CD4-positive, CD25-positive, alpha-beta regulatory T cell (primary cell): ENCODE data around the gene CST9L. TPM values are rescaled to one million over a fixed set of nuclear protein-coding genes. Genes with fewer than 3 reads are reported as not detected.

Experiments used
- ATAC-seq, 2 donors: fragments of 150-1000 bp; cut with Tn5 transposase; one replicate each; pipeline ENCODE4 v1.10.0; 2021; ENCODE audit warnings: low read depth in 2 of 2, moderate number of reproducible peaks in 2 of 2, moderate library complexity in 1 of 2
- DNase-seq, 3 donors: peaks; one replicate each; pipeline versions ENCODE4 v3.0.0 to v3.0.0-alpha.2; 2012 to 2022; ENCODE audit warnings: mixed read lengths in 1 of 3
- H3K27ac ChIP-seq: one replicate; pipeline ENCODE4 v1.7.0; 2013; ENCODE audit warnings: mild to moderate bottlenecking, low read length; ENCODE audit not compliant: insufficient read depth, poor library complexity, severe bottlenecking
- H3K27me3 ChIP-seq: one replicate; pipeline ENCODE4 v1.7.0; 2013; ENCODE audit warnings: low read length; ENCODE audit not compliant: control insufficient read depth, insufficient read depth
- H3K36me3 ChIP-seq: one replicate; pipeline ENCODE4 v1.7.0; 2013; ENCODE audit warnings: mild to moderate bottlenecking, low read length, moderate library complexity; ENCODE audit not compliant: control insufficient read depth, insufficient read depth
- H3K4me1 ChIP-seq: 2 replicates; pipeline ENCODE4 v1.7.0; 2013; ENCODE audit warnings: mild to moderate bottlenecking, low read length; ENCODE audit not compliant: insufficient read depth, control insufficient read depth, poor library complexity, severe bottlenecking
- H3K4me3 ChIP-seq: one replicate; pipeline ENCODE4 v1.7.0; 2013; ENCODE audit warnings: low read depth, mild to moderate bottlenecking, low read length, moderate library complexity
- H3K9me3 ChIP-seq, 2 experiments: 1 replicate in 1 of 2; 2 replicates in 1 of 2; pipeline ENCODE4 v1.7.0; 2013; ENCODE audit warnings: low read length in 2 of 2, mild to moderate bottlenecking in 1 of 2, moderate library complexity in 1 of 2; ENCODE audit not compliant: control insufficient read depth in 2 of 2
- H3K27ac Mint-ChIP-seq, 3 donors: one replicate each; pipeline ENCODE4 v1.8.0; 2020 to 2022; ENCODE audit warnings: mild to moderate bottlenecking in 3 of 3, mixed read lengths in 3 of 3, moderate library complexity in 2 of 3
- H3K27me3 Mint-ChIP-seq: one replicate; pipeline ENCODE4 v1.8.0; 2022; ENCODE audit warnings: mild to moderate bottlenecking, mixed read lengths
- H3K36me3 Mint-ChIP-seq: one replicate; pipeline ENCODE4 v1.8.0; 2020; ENCODE audit warnings: mixed read lengths
- H3K4me1 Mint-ChIP-seq, 4 donors: one replicate each; pipeline ENCODE4 v1.8.0; 2020 to 2022; ENCODE audit warnings: mixed read lengths in 4 of 4, mild to moderate bottlenecking in 1 of 4
- H3K4me3 Mint-ChIP-seq, 4 donors: one replicate each; pipeline ENCODE4 v1.8.0; 2020 to 2022; ENCODE audit warnings: mild to moderate bottlenecking in 4 of 4, mixed read lengths in 4 of 4, moderate library complexity in 3 of 4
- H3K9me3 Mint-ChIP-seq, 7 donors: one replicate each; pipeline ENCODE4 v1.8.0; 2020 to 2022; ENCODE audit warnings: mixed read lengths in 7 of 7, mild to moderate bottlenecking in 3 of 7, moderate library complexity in 2 of 7
- polyA plus RNA-seq, 4 donors: library from polyadenylated mRNA; unstranded; fragments of 300-500 nt; fragmentation: Illumina TruSeq; gene quantifications; one replicate each; pipeline ENCODE4 v1.2.3, GENCODE V29; 2021
- total RNA-seq: library from RNA; stranded (reverse); gene quantifications from one replicate; pipeline ENCODE4 v1.2.3, GENCODE V29; 2022

CST9L gene
- total and polyA plus RNA-seq, 5 donors from 2014 or later, result not detected

GRCh38 chr20:23566199-23566932, 1.9 kb downstream of the CST9L start:
- Histone ChIP-seq H3K36me3 (no peaks in the 10 kb centered on the region), H3K27ac (no peak overlapping the region), H3K9me3 (peaks cover 2 to 15% of the 10 kb centered on the region in 2 experiments), H3K4me1 (no peaks in the 10 kb centered on the region), H3K27me3 (no peaks in the 10 kb centered on the region), H3K4me3 (no peak overlapping the region)
- H3K36me3 Mint-ChIP-seq, result no peaks in the 10 kb centered on the region
- ATAC-seq (no peak), DNase-seq (no peak)
- H3K27me3 Mint-ChIP-seq, result peaks cover 4% of the 10 kb centered on the region
- no peaks in the 10 kb centered on the region for H3K4me1 Mint-ChIP-seq
- no peak overlapping the region for H3K4me3 Mint-ChIP-seq
- no peak overlapping the region for H3K27ac Mint-ChIP-seq
- peaks cover 0 to 13% (median 3%) of the 10 kb centered on the region in 7 donors for H3K9me3 Mint-ChIP-seq

- H3K27ac ChIP-seq, result no peak overlapping the region
- DNase-seq (no peak), ATAC-seq (no peak)
- no peaks in the 10 kb centered on the region for H3K4me1 ChIP-seq
- peak overlapping the region in 1 of 3 donors; percentile 56 for H3K27ac Mint-ChIP-seq
- H3K27me3 ChIP-seq, result no peaks in the 10 kb centered on the region
- peaks cover 4% of the 10 kb centered on the region for H3K27me3 Mint-ChIP-seq
- H3K4me3 ChIP-seq, result no peak overlapping the region
- no peaks in the 10 kb centered on the region for H3K4me1 Mint-ChIP-seq
- peaks cover 0 to 17% (median 3%) of the 10 kb centered on the region in 7 donors for H3K9me3 Mint-ChIP-seq
- no peaks in the 10 kb centered on the region for H3K36me3 ChIP-seq
- no peaks in the 10 kb centered on the region for H3K36me3 Mint-ChIP-seq
- peaks cover 2 to 15% of the 10 kb centered on the region in 2 experiments for H3K9me3 ChIP-seq
- H3K4me3 Mint-ChIP-seq, result no peak overlapping the region
Observed at GRCh38 chr20:23565503-23566045, 2.7 kb downstream of the CST9L start.

- no peak for DNase-seq
Observed at GRCh38 chr20:23564927-23565326, 3.4 kb downstream of the CST9L start.

GRCh38 chr20:23562721-23563342, 5.5 kb downstream of the CST9L start:
- H3K36me3 Mint-ChIP-seq, result no peaks in the 10 kb centered on the region
- DNase-seq (no peak), ATAC-seq (no peak)
- no peaks in the 10 kb centered on the region for H3K27me3 Mint-ChIP-seq
- no peaks in the 10 kb centered on the region for H3K4me1 Mint-ChIP-seq
- H3K36me3 ChIP-seq, result no peaks in the 10 kb centered on the region
- H3K4me3 Mint-ChIP-seq, result no peak overlapping the region
- no peak overlapping the region for H3K27ac ChIP-seq
- peaks cover 0 to 23% (median 6%) of the 10 kb centered on the region in 7 donors for H3K9me3 Mint-ChIP-seq
- H3K9me3 ChIP-seq, result peaks cover 2 to 15% of the 10 kb centered on the region in 2 experiments
- no peak overlapping the region for H3K4me3 ChIP-seq
- no peak overlapping the region for H3K27ac Mint-ChIP-seq
- no peaks in the 10 kb centered on the region for H3K4me1 ChIP-seq
- H3K27me3 ChIP-seq, result no peaks in the 10 kb centered on the region

More at GRCh38 chr20:23564927-23565326, 3.4 kb downstream of the CST9L start:
- ATAC-seq, result no peak
- Mint-ChIP-seq H3K9me3 (peaks cover 0 to 20% (median 5%) of the 10 kb centered on the region in 7 donors), H3K27ac (no peak overlapping the region), H3K27me3 (peaks cover 4% of the 10 kb centered on the region), H3K36me3 (no peaks in the 10 kb centered on the region), H3K4me3 (no peak overlapping the region), H3K4me1 (no peaks in the 10 kb centered on the region)
- Histone ChIP-seq H3K27me3 (no peaks in the 10 kb centered on the region), H3K27ac (no peak overlapping the region), H3K36me3 (no peaks in the 10 kb centered on the region), H3K4me1 (no peaks in the 10 kb centered on the region), H3K4me3 (no peak overlapping the region), H3K9me3 (peaks cover 2 to 15% of the 10 kb centered on the region in 2 experiments)

- Histone ChIP-seq H3K4me1 (no peaks in the 10 kb centered on the region), H3K36me3 (no peaks in the 10 kb centered on the region), H3K27me3 (no peaks in the 10 kb centered on the region), H3K9me3 (no peaks in the 10 kb centered on the region), H3K4me3 (no peak overlapping the region), H3K27ac (no peak overlapping the region)
- ATAC-seq, result no peak
- H3K36me3 Mint-ChIP-seq, result no peaks in the 10 kb centered on the region
- no peak for DNase-seq
- no peaks in the 10 kb centered on the region for H3K27me3 Mint-ChIP-seq
- no peak overlapping the region for H3K4me3 Mint-ChIP-seq
- H3K9me3 Mint-ChIP-seq, result peaks cover 0 to 16% (median 2%) of the 10 kb centered on the region in 7 donors
- no peaks in the 10 kb centered on the region for H3K4me1 Mint-ChIP-seq
- H3K27ac Mint-ChIP-seq, result peak overlapping the region in 1 of 3 donors; percentile 64
Observed at GRCh38 chr20:23554401-23554800, 13.9 kb downstream of the CST9L start.

GRCh38 chr20:23551786-23552185, 16.5 kb downstream of the CST9L start:
- no peak overlapping the region for H3K27ac Mint-ChIP-seq
- DNase-seq (no peak), ATAC-seq (no peak)
- Histone ChIP-seq H3K9me3 (no peaks in the 10 kb centered on the region), H3K27ac (no peak overlapping the region), H3K36me3 (no peaks in the 10 kb centered on the region), H3K27me3 (no peaks in the 10 kb centered on the region), H3K4me3 (no peak overlapping the region), H3K4me1 (no peaks in the 10 kb centered on the region)
- peaks cover 0 to 2% (median 0%) of the 10 kb centered on the region in 7 donors for H3K9me3 Mint-ChIP-seq
- H3K27me3 Mint-ChIP-seq, result no peaks in the 10 kb centered on the region
- no peaks in the 10 kb centered on the region for H3K4me1 Mint-ChIP-seq
- H3K36me3 Mint-ChIP-seq, result no peaks in the 10 kb centered on the region
- H3K4me3 Mint-ChIP-seq, result no peak overlapping the region

- DNase-seq (no peak), ATAC-seq (no peak)
- Mint-ChIP-seq H3K9me3 (peaks cover 0 to 2% (median 0%) of the 10 kb centered on the region in 7 donors), H3K27me3 (no peaks in the 10 kb centered on the region), H3K4me1 (no peaks in the 10 kb centered on the region), H3K4me3 (no peak overlapping the region), H3K36me3 (no peaks in the 10 kb centered on the region), H3K27ac (no peak overlapping the region)
- H3K27me3 ChIP-seq, result no peaks in the 10 kb centered on the region
- H3K36me3 ChIP-seq, result no peaks in the 10 kb centered on the region
- H3K9me3 ChIP-seq, result no peaks in the 10 kb centered on the region
- H3K4me1 ChIP-seq, result no peaks in the 10 kb centered on the region
- no peak overlapping the region for H3K27ac ChIP-seq
- H3K4me3 ChIP-seq, result no peak overlapping the region
Observed at GRCh38 chr20:23551383-23551782, 16.9 kb downstream of the CST9L start.
